GM12878 (cell line): ENCODE results near the gene SPTBN1. TPM values are rescaled to one million over a fixed set of nuclear protein-coding genes. Genes with fewer than 3 reads are reported as not detected.
A peak's percentile ranks its signal among the peaks of the same experiment; 100 is the strongest.

Experiments used
- CHD2 ChIP-seq: IDR thresholded peaks from 2 replicates; pipeline ENCODE4 v1.6.1; 2011; ENCODE audit warnings: low read depth, low read length, improper control_type of control experiment, borderline replicate concordance
- CREM ChIP-seq: IDR thresholded peaks from 2 replicates; pipeline ENCODE4 v1.6.1; 2014; ENCODE audit warnings: antibody characterized with exemption, low read depth
- EGR1 ChIP-seq, 2 experiments: IDR thresholded peaks; 1 replicate in 1 of 2; 2 replicates in 1 of 2; pipeline ENCODE4 v1.6.1; 2011 to 2012; ENCODE audit warnings: low read depth in 2 of 2, low read length in 2 of 2, borderline replicate concordance in 1 of 2, mild to moderate bottlenecking in 1 of 2, moderate library complexity in 1 of 2
- ETV6 ChIP-seq, 2 experiments: fragments of 450-650 bp in 1 of 2; IDR thresholded peaks in 1 of 2; conservative IDR thresholded peaks in 1 of 2; 2 replicates each; pipeline ENCODE4 v1.6.1; 2014; ENCODE audit warnings: antibody characterized with exemption in 1 of 2, borderline replicate concordance in 1 of 2, low read depth in 1 of 2, mild to moderate bottlenecking in 1 of 2, moderate library complexity in 1 of 2
- FOXK2 ChIP-seq: fragments of 450-650 bp; IDR thresholded peaks from 2 replicates; pipeline ENCODE4 v1.6.1; 2017; ENCODE audit warnings: mild to moderate bottlenecking, moderate library complexity
- GATAD2B ChIP-seq: fragments of 450-650 bp; conservative IDR thresholded peaks from 2 replicates; pipeline ENCODE4 v1.6.1; 2017; ENCODE audit warnings: low read depth, mild to moderate bottlenecking, moderate library complexity
- HCFC1 ChIP-seq: fragments of 150-350 bp; IDR thresholded peaks from 2 replicates; pipeline ENCODE4 v1.6.1; 2014; ENCODE audit warnings: low read length
- KAT2A ChIP-seq: conservative IDR thresholded peaks from 2 replicates; pipeline ENCODE4 v1.6.1; 2011; ENCODE audit warnings: low read depth, low read length; ENCODE audit not compliant: control insufficient read depth
- KDM1A ChIP-seq: fragments of 200-600 bp; sonication (generic); IDR thresholded peaks from 2 replicates; pipeline ENCODE4 v1.6.1; 2016; ENCODE audit warnings: borderline replicate concordance
- NBN ChIP-seq: fragments of 450-650 bp; IDR thresholded peaks from 2 replicates; pipeline ENCODE4 v1.6.1; 2016
- NFIC ChIP-seq: IDR thresholded peaks from 2 replicates; pipeline ENCODE4 v1.6.1; 2012; ENCODE audit warnings: low read depth, mild to moderate bottlenecking, inconsistent platforms, low read length, moderate library complexity
- POLR2A ChIP-seq: IDR thresholded peaks from 2 replicates; pipeline ENCODE4 v1.6.1; 2011; ENCODE audit warnings: low read depth, mild to moderate bottlenecking, low read length
- RAD51 ChIP-seq: fragments of 450-650 bp; IDR thresholded peaks from 2 replicates; pipeline ENCODE4 v1.6.1; 2016; ENCODE audit warnings: moderate library complexity, mild to moderate bottlenecking, inconsistent platforms
- RELA ChIP-seq: fragments of 450-650 bp; IDR thresholded peaks from 2 replicates; pipeline ENCODE4 v1.8.0; 2014; ENCODE audit warnings: borderline replicate concordance; ENCODE audit not compliant: partially characterized antibody
- SIN3A ChIP-seq: IDR thresholded peaks from 2 replicates; pipeline ENCODE4 v1.6.1; 2012; ENCODE audit warnings: low read depth, low read length, improper control_type of control experiment
- SREBF2 ChIP-seq: IDR thresholded peaks from 2 replicates; pipeline ENCODE4 v1.6.1; 2012; ENCODE audit warnings: mild to moderate bottlenecking, low read length
- SRF ChIP-seq, 2 experiments: IDR thresholded peaks; 2 replicates each; pipeline ENCODE4 v1.6.1; 2011; ENCODE audit warnings: low read depth in 2 of 2, low read length in 2 of 2, mild to moderate bottlenecking in 1 of 2, moderate library complexity in 1 of 2
- TBL1XR1 ChIP-seq: IDR thresholded peaks from 2 replicates; pipeline ENCODE4 v1.6.1; 2012; ENCODE audit warnings: low read depth, low read length, improper control_type of control experiment
- ZBED1 ChIP-seq: IDR thresholded peaks from 2 replicates; pipeline ENCODE4 v1.6.1; 2016; ENCODE audit warnings: borderline replicate concordance
- ZNF207 ChIP-seq: fragments of 450-650 bp; IDR thresholded peaks from 2 replicates; pipeline ENCODE4 v1.6.1; 2014; ENCODE audit warnings: antibody characterized with exemption, mild to moderate bottlenecking, borderline replicate concordance
- polyA plus RNA-seq, 11 experiments: library from polyadenylated mRNA; depleted of rRNA in 4 of 11; unstranded in 6 of 11; stranded (reverse) in 5 of 11; fragments of >200 nt; fragmentation: Nextera tagmentation in 4 of 11; fragmentation: Illumina TruSeq in 1 of 11; extraction: Ambion mirVana in 4 of 11; extraction: Trizol in 1 of 11; gene quantifications; 1 replicate in 1 of 11; 2 replicates in 10 of 11; pipeline versions ENCODE4 v1.2.1 to v1.2.3, GENCODE V29; 2011 to 2016; ENCODE audit warnings: inconsistent platforms in 2 of 11, missing spikeins in 2 of 11, low read depth in 1 of 11
- total RNA-seq, 4 experiments: library from RNA; depleted of rRNA in 3 of 4; stranded (reverse); fragments of >200 nt in 3 of 4; fragmentation: Illumina TruSeq in 1 of 4; extraction: Trizol in 1 of 4; gene quantifications; 2 replicates each; pipeline versions ENCODE4 v1.2.1 to v1.2.3, GENCODE V29; 2013 to 2021
- TF ChIP-seq, protein P1 (sequence below): IDR thresholded peaks from 2 replicates; pipeline ENCODE4 v1.6.1; 2012; ENCODE audit warnings: low read length, inconsistent platforms
- TF ChIP-seq, protein P2 (sequence below): fragments of 450-650 bp; IDR thresholded peaks from 2 replicates; pipeline ENCODE4 v1.6.1; 2017; ENCODE audit warnings: mild to moderate bottlenecking
- TF ChIP-seq, protein P3 (sequence below): IDR thresholded peaks from 2 replicates; pipeline ENCODE4 v1.6.1; 2012; ENCODE audit warnings: low read depth, low read length, improper control_type of control experiment
- TF ChIP-seq, protein P4 (sequence below): fragments of 450-650 bp; IDR thresholded peaks from 2 replicates; pipeline ENCODE4 v1.6.1; 2017; ENCODE audit warnings: antibody characterized with exemption, mild to moderate bottlenecking, moderate library complexity

SPTBN1 gene
- total and polyA plus RNA-seq, 10 of the 15 experiments (the other 5 are each of a cell fraction or from before 2014, with no cell fraction given) = 20.6 to 154 (median 76.7) TPM

DNA sequence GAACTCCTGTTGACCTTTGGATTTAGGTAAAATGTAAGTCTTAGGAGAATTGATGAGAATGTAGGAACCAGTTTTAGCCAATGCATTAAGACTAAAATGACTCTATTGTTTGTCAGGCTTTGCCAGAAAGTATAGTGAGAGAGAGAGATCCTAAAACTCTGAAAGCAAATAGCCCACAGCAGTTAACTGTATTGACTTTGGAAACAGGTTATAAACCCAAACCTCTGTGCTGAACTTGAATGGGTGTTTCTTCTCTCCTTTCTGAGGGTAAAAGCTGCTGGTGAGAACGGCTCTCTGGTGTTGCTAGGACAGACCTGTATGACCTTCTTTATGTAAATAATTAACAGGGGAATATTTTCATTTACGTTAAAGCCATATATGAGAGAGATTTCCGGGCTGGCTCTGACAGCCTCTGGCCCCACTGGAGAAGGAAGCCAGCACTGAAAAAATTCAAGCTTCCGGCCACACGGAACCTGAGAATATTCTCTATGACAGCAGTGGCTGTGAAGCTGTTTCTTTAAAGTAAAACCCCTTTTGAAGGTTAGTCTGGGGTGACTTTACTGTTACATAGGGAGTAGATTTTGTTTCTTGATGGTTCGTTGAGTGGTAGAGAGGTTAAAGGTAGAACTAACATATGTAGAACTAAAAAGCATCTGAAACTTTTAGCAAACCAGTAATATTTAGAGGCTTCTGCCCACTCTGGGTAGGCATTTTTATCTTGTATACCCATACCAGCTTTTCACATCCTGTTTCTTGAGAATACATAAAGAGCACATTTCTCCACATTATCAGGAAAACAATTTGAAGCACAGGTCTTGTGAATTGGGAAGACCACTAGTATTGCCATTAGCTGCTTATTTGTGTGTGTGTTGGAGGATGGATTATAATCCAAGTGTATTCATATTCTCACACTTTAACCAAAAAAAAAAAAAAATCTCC, 123.8 kb downstream of the SPTBN1 start (continued):
- TF ChIP-seq CREM (no peak), RELA (peak; percentile 9), CHD2 (peak; percentile 41; the same call in 1 of the 2 replicates), FOXK2 (no peak), ZNF207 (no peak), TBL1XR1 (no peak), KDM1A (no peak), GATAD2B (0 out of 2 replicates have a peak, but pooled peaks have one; percentile 42), KAT2A (no peak), NFIC (peak; percentile 50; the same call in 1 of the 2 replicates), ETV6 (conservative IDR thresholded peaks at IDR 0.05 in 1 of 2, IDR thresholded peaks at IDR 0.05 in 1 of 2; ENCODE audit: borderline replicate concordance in 1 of 2, low read depth in 1 of 2) (peak in 1 of 2 experiments; percentile 48; a peak in 1 of 4 replicates), SRF (IDR thresholded peaks at IDR 0.05; ENCODE audit: low read depth in 2 of 2, low read length in 2 of 2) (peak; percentile 82 to 98), SIN3A (no peak), HCFC1 (no peak), RAD51 (no peak), POLR2A (no peak), EGR1 (IDR thresholded peaks at IDR 0.05; ENCODE audit: borderline replicate concordance in 1 of 2, low read depth in 2 of 2, low read length in 2 of 2) (no peak), NBN (0 out of 2 replicates have a peak, but pooled peaks have one; percentile 24), ZBED1 (no peak), SREBF2 (no peak)
- TF ChIP-seq, protein P1, sequence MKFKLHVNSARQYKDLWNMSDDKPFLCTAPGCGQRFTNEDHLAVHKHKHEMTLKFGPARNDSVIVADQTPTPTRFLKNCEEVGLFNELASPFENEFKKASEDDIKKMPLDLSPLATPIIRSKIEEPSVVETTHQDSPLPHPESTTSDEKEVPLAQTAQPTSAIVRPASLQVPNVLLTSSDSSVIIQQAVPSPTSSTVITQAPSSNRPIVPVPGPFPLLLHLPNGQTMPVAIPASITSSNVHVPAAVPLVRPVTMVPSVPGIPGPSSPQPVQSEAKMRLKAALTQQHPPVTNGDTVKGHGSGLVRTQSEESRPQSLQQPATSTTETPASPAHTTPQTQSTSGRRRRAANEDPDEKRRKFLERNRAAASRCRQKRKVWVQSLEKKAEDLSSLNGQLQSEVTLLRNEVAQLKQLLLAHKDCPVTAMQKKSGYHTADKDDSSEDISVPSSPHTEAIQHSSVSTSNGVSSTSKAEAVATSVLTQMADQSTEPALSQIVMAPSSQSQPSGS = peak; percentile 55
- TF ChIP-seq, protein P2, sequence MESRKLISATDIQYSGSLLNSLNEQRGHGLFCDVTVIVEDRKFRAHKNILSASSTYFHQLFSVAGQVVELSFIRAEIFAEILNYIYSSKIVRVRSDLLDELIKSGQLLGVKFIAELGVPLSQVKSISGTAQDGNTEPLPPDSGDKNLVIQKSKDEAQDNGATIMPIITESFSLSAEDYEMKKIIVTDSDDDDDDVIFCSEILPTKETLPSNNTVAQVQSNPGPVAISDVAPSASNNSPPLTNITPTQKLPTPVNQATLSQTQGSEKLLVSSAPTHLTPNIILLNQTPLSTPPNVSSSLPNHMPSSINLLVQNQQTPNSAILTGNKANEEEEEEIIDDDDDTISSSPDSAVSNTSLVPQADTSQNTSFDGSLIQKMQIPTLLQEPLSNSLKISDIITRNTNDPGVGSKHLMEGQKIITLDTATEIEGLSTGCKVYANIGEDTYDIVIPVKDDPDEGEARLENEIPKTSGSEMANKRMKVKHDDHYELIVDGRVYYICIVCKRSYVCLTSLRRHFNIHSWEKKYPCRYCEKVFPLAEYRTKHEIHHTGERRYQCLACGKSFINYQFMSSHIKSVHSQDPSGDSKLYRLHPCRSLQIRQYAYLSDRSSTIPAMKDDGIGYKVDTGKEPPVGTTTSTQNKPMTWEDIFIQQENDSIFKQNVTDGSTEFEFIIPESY = 0 out of 2 replicates have a peak, but pooled peaks have one; percentile 27
- TF ChIP-seq, protein P3, sequence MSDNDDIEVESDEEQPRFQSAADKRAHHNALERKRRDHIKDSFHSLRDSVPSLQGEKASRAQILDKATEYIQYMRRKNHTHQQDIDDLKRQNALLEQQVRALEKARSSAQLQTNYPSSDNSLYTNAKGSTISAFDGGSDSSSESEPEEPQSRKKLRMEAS = no peak
- TF ChIP-seq, protein P4, sequence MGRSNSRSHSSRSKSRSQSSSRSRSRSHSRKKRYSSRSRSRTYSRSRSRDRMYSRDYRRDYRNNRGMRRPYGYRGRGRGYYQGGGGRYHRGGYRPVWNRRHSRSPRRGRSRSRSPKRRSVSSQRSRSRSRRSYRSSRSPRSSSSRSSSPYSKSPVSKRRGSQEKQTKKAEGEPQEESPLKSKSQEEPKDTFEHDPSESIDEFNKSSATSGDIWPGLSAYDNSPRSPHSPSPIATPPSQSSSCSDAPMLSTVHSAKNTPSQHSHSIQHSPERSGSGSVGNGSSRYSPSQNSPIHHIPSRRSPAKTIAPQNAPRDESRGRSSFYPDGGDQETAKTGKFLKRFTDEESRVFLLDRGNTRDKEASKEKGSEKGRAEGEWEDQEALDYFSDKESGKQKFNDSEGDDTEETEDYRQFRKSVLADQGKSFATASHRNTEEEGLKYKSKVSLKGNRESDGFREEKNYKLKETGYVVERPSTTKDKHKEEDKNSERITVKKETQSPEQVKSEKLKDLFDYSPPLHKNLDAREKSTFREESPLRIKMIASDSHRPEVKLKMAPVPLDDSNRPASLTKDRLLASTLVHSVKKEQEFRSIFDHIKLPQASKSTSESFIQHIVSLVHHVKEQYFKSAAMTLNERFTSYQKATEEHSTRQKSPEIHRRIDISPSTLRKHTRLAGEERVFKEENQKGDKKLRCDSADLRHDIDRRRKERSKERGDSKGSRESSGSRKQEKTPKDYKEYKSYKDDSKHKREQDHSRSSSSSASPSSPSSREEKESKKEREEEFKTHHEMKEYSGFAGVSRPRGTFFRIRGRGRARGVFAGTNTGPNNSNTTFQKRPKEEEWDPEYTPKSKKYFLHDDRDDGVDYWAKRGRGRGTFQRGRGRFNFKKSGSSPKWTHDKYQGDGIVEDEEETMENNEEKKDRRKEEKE = no peak
